DMS114 treated with DMSO at 0.1 percent for 48 hours (cell line): ENCODE measurements around the gene CAP2.
"Not testable (repeated sequence)": the region's sequence is repeated elsewhere in the genome, so short reads cannot be mapped to it uniquely, and the experiment has no call there.

Experiments
- DNase-seq: peaks from one replicate; lab custom pipeline; 2025; ENCODE audit not compliant: unreplicated experiment; lab: John Stamatoyannopoulos, UW

CAP2 gene

DNA sequence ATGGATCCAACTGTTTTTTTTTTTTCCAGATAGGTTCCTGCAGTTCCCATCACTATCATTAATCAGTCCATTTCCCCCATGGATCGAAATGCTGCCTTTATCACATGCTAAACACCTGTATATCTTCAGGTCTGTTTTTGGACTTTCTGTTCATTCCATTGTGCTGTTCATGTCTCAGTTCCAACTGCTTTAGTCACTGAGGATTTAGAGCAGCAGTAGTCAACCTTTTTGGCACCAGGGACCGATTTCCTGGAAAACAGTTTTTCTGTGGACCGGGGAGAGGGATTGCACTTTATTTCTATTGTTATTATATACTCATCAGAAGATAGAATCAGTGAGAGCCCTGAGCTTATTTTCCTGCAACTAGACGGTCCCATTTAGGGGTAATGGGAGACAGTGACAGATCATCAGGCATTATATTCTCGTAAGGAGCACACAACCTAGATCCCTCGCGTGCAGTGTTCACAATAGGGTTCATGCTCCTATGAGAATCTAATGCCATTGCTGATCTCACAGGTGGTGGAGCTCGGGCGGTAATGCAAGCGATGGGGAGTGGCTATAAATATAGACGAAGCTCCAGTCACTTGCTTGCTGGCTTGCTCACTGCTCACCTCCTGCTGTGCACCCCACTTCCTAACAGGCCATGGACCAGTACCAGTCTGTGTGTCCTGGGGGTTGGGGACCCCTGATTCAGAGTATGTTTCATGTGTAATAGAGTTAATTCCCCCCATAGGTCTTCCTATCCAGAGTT is 46.0 kb downstream of the CAP2 start:
- DNase-seq, result no peak

DNA sequence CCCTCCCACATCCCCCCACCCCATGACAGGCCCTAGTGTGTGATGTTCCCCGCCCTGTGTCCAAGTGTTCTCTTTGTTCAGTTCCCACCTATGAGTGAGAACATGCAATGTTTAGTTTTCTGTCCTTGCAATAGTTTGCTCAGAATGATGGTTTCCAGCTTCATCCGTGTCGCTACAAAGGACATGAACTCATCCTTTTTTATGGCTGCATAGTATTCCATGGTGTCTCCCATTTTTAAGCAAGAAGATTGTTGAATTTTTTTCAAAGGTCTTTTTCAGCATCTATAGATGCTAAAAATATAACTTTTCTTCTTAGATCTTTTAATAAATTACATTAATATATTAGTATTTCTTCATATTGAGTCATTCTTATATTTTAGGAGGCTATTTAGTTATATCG is 47.4 kb downstream of the CAP2 start:
- DNase-seq, result not testable (repeated sequence)

DNA sequence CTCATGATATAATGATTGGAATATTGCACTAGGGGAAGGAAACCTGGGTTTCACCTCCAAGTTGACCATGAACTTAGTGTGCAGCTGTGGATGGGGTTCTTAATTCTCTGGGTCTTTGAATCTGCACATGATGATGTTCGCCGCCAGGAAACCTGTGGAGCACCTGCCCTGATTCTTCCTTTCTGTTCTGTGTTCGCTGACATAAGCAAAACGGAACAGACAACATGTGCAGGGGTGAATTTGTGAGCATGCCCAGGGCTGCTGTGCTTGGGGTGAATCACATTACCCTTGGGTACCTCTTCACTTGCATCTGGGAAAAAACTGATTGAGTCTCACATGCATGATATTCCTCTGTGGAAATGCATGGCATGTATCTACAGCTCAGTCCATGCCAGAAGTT is 48.8 kb downstream of the CAP2 start:
- DNase-seq, result no peak

DNA sequence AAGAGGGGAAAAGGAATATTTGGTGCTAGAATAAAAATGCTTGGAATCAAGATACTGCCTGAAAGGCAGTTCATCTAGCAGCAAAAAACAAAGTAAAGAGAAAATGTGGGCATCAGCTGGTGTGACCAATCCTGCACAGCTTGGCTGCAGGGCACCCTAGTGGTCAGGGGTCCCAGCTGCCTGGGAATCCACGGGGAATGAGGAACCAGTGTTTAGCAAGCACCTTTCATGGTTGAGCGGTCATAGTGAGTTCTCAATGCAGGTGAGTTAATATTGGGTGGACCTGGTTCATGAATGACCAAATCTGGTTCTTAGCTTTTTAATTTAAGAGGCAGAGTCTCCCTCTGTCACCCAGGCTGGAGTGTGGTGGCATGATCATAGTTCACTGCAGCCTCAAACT is 53.3 kb downstream of the CAP2 start:
- DNase-seq, result no peak

DNA sequence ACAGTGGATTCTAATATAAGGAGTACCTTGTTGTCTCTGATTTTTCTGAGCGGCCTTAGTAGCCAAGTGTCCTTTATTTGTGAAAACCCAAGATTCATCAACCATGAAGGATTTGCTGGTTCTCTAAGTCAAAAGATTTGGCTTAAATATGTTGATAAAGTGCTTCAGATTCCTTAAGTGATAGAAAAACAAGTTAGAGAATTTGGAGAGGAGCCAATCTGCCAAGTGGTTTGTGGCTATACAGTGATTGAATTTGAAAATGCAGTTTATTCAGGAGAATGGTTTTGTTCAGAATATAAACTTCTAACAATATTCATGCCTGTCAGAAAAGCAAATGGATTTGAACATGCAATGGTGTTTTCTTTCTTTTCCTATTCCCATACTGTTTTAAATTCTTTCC is 54.8 kb downstream of the CAP2 start:
- no peak for DNase-seq

DNA sequence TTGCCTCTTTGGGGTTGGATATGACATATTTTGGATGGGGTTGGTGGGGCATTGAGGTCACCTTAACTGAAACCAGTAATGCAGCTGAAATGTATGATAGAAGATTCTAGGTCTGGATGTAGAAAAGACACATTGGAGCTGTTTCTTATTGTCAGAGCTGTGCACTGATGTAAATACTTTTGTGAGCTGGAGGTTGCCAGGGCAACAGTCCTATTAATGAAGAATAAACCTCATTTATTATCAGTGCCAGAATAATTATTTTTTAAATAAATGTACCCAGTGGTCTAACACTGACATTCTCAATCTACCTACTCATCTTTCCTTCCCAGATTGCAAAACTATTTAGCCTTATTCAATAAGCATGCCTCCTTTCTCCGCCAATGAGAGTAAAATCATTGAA is 57.0 kb downstream of the CAP2 start:
- no peak for DNase-seq

DNA sequence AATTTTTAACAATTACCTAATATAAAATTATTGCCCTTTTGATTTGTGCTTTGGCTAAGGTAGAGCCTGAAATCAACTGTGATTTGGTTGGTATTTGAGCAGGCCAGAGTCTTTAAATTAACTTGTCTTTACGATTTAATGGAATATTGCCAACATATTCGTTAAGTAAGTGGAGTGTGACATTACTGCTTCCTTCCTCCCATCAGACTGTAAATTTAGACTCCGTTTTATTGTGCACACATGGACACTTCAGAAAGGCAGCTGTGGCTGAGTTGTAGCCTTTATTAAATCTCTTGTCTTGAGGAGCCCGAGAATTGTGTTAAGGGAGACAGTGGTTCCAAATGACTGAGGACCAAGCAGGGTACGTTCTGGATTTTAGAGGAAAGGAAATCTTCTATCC is 57.4 kb downstream of the CAP2 start:
- no peak for DNase-seq

DNA sequence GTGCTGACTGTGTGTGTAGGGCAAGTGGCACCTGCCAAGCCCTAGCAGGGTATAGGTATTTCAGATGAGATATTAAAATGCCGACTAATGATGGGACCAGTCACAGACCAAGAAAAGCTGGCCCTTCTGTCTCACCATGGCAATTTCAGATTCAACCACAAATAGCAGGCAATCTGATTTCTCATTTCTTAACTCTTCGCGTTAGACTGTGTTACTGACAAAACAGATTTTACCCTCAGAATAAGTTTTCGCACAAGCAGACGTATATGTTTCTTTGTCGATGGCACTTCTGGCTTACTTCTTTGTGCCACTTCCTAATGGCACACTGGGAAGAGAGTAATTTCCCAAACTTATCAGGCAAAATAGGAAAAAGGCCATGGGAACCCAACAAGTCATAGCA is 58.7 kb downstream of the CAP2 start:
- DNase-seq, result no peak

DNA sequence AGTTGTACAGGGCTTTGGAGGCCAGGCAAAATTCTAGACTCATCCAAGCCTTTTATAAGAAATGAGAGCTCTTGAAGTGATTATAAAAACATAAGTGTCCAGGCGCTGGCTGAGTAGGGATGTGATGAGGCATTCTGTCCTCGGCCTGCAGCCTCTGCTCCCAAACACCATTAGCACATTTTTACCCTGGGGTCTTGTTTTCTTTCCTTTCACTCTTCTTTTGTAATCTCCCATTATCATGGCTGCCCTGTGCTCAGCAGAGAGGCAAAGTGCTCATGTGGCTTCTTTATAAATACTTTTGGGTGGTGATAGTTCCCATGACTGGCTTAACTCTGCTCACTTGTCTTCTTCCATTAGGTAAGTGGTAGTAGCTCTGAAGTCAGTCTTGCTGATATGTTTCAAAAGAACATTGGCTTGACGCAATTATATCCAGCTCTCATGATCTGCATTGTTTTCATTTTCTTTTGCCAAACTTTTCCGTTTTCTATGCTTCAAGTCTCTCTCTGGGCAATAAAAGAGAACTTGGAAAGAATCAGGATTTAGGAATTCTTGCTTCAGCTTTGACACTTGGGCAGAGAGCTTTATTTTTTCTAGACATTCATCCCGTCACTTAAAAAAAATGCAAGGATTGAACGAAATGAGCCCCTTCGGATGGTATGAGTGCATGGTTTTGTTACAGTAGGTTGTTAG is 61.1 kb downstream of the CAP2 start:
- no peak for DNase-seq

DNA sequence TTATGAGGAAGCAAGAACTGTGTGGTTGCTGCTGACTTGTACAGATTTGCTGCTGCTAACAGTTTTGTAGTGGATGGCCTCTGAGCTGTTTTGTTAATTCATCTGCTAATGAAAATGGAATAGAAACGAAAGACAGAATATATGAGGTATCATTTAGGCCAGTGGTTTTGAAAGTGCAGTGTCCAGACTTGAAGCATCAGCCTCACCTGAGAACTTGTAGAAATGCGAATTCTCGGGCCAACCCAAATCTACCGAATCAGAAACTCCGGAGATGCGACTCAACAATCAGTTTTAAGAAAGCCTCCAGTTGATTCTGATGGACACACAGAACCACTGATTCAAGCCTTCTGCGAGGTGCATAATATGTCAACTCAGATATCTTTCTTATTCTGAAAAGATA is 62.5 kb downstream of the CAP2 start:
- no peak for DNase-seq

DNA sequence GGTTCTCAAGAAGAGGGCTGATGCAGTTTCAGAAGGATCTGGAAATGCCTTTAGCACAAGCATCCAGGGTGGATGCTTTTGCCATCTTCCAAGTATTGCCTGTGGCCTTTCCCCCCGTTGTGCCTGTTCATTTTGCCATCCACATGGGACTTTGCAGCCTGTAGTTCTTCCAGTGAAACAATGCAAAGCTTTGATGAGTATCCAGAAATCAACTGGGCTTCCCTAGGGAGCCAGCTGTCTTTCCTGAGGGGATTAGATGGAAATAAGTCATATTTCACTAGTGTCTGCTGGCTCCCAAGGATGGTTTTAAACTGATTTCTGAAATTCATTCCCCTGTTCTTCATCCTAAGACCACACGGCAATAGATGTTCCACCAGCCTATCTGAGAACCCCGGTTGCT is 63.3 kb downstream of the CAP2 start:
- no peak for DNase-seq

DNA sequence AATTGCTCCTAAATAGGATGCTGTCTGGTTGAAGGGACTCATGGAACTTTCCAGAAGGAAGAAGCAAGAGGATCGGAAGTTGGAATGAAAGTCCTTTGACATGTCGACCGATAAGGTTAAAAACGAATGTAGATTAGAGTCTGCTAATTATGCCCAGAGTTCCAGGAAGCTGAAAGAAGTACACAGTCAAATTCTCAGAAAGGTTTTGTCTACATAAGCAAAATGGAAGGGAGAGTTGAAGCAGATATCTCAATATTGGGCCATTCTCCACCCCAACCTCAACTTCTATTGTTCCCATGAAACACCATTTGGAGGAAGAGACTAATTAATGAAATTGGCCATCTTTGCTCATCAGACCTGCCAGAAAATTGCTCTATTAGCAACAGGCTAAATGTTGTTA is 64.0 kb downstream of the CAP2 start:
- no peak for DNase-seq

DNA sequence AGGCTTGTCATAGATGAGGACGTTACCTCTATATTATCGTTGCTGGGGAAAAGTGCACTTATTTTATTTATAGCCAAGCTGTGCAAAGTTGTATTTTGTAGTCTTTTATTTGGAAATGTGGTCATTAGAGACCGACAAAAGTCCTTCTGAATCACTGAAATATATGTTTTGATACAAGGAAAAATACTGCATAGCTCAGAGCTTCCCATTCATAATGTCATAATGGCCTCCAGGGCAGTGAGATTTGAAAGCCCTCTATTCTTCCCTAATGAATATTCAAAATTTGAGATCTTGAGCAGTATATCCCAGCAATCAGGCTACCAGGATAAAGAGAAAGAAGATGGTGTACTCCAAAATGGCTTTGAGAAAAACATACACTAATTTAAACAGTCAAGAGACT is 64.6 kb downstream of the CAP2 start:
- DNase-seq, result no peak

DNA sequence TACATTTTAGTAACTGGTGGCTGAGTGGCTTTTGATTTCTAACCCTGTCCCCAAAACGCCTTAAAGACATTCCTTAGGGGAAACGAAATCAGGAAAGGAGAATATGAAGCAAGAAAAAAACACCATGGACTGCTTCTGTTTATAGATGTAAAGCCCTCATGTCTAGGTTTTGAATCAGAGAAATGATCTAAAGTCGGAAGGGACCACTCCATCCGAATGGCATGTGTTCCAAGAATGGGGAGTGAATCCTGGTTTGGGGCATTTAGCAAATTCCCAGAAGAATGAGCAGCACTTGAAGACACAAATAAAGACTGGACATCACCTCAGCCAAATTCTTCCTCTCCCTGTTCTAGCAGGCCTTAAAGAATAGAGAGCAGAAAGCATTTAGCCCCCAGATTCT is 65.6 kb downstream of the CAP2 start:
- no peak for DNase-seq

DNA sequence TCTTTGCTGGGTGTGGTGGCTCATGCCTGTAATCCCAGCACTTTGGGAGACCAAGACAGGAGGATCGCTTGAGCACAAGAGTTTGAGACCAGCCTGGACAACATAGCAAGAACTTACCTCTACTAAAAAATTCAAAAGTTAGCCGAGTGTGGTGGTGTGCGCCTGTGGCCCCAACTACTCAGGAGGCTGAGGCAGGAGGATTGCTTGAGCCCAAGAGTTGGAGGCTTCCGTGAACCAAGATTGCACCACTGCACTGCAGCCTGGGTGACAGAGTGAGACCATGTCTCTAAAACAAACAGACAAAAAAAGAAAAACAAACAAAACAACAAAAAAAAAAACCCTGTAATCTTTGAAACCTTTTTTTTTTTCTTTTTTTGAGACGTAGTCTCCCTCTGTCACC is 67.5 kb downstream of the CAP2 start:
- no peak for DNase-seq

DNA sequence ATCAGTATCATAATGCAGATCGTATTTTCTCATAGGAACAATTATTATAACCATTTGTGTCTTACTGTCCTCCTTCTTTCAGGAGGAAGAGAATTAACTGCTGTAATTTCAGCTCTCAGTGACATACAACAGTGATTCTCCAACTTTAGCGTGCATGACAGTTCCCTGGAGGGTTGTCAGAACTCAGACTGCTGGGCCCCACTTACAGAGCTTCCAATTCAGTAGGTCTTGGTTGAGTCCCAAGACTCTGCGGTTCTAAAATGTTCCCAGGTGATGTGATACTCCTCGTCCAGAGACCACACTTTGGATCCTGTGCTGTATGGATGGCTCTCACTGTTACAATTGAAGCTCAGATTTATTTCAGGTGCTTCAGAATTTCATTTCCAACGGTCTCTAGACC is 72.8 kb downstream of the CAP2 start:
- DNase-seq, result no peak

DNA sequence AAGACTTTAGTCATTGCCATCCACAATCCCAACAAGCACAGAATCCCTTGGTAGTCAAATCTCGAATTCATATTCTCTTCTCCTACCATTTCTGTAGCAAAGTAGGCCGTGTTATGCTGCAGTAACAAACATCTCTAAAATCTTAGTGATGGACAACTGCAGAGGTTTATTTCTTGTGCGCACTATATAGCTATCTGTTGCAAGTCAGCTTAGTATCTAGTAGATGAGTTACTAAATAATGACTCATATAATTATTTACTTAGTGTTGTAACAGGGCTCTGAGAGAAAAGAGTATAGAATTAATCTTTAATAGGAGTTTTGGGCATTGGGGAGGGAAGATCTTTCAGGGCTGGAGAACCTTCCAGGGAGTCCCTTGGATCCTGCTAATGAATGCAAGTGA is 73.3 kb downstream of the CAP2 start:
- DNase-seq, result no peak

DNA sequence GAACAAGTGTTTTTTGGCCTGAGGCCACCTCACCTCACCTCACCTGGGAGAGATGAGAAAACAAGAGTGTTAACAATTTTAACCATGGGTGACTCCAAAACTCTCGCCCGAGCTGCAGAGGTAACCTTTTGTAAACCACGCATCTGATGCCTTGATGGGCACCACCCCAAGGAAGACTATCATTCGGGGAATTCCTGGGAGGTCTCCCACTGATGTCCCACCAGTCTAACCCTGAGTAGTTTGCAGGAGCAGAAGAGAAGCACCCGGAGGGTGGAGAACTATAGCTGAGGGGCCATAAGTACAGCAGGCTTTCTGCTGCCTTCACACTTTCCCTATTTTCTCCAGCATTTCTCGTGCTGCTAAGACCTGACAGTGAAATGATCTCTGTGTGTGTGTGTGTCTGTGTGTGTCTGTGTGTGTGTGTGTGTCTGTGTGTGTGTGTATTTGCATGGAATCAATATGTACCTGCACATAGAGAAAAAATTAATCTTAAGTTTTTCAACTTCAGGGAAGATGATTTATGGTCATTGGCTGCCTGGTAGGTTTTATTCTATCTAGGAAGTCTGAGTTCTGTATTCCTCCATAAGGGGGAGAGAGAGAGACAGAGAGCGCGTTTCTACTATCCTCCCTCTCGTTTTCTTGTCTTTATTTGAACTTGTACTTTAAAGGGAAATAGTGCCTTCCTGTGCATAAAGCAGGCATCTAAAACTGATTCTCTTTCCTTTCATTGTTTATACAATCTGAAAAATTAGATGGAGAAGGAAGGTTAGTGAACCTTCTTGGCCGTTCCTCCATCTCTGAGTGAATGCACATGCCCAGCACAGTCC is 75.8 kb downstream of the CAP2 start:
- no peak for DNase-seq

DNA sequence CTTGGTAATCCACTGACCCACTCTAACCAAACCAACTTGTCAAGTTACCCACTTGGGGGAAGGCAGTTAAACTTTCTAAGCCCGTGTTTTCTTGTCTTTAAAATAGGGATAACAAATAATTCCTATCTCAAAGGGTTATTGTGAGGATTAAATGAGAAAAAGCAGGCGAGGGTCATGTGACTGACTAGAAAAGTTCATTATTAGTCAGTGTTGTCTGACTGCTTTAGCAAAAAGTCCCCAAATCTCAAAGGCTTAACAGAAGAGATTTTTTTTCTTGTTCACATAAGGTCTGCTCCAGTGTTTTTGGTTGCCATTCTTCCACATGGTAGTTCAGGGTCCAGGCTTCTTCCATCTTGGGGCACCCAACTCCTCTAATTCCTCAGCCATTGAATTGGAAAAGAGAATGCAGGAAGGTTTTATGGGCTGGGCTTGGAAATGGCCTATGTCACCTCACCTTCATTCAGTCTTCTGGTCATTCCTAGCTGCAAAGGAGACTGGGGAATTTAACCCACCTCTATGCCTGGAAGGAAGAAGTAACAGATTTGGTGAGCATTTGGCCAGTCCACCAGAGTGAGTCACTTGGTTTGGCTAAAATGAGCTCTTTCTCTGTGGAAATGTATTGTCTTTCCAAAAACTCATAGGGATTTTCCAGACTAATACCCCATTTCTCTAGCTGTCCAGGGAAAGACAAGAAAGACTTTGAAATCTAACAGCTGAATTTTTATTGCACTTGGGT is 77.0 kb downstream of the CAP2 start:
- DNase-seq, result no peak

DNA sequence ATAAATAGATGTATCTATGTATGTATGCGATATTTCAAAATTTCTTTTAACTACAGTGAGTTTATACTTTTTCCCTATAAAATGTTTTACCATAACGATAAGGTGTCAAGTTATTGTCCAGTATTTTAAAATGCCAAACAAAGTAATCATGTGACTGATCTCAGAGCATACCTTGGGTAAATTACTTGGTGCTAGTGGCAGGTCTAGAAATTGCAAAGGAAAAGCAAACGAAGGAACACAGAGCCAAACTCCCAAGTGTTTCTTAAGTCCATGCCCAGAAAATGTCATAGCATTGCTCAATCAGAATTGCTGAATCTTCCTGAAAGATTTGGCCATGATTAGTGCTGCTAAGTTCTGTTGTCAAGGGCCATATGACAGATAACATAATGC is 77.5 kb downstream of the CAP2 start:
- DNase-seq, result no peak

DNA sequence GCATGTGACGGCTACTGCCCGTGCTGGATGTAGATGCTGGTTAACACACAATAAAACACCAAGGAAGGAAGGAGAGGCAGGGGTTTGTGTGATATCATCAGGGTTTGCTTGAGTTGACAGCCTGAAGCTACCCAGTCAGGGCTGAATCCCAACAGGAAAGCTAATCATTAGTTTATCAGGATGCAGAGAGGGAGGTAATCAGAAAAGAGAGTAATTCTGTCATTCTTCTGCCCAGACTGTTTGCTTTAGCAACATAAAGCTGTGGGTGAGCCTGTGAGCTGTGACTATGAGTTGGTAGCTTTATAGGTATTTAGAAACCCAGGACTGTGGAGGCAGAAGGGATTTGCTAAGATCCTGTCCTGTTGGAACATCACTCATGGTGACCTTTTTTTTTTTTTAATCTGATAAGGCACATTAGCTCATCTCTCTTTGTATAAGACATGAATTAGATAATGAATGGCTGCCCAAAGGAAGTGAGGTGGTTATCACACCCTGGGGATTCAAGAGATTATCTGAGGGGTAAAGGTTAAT is 79.3 kb downstream of the CAP2 start:
- DNase-seq, result no peak
